HL-60/S4 treated with phorbol 12-myristate 13-acetate at 8.2 ng/mL for 4 days and 3 days (cell line): ENCODE measurements around the gene RASAL2.
"Not testable (repeated sequence)": the region's sequence is repeated elsewhere in the genome, so short reads cannot be mapped to it uniquely, and the experiment has no call there.

ENCODE experiments used
- in situ Hi-C: fragments of 300-500 bp; cut with MboI; formaldehyde crosslinking; loops from 2 replicates; pipeline ENCODE4 v1.15.0; 2022; ENCODE audit warnings: low sequenced_read_pairs

Gene RASAL2

GRCh38 chr1:178273707-178274410 is 180.0 kb downstream of the RASAL2 start:
- in situ Hi-C loops, result no loop called here

- in situ Hi-C loops, result loop anchor here (25.0 kb wide), 1 partner anchor 213 kb away; no protein-coding TSS in a partner anchor
These were observed 181.1 kb downstream of the RASAL2 start for GRCh38 chr1:178275049-178275448.

GRCh38 chr1:178275553-178275952 is 181.6 kb downstream of the RASAL2 start:
- in situ Hi-C loops, result loop anchor here (25.0 kb wide), 1 partner anchor 213 kb away; no protein-coding TSS in a partner anchor

- in situ Hi-C loops, result loop anchor here (25.0 kb wide), 1 partner anchor 216 kb away; no protein-coding TSS in a partner anchor
These were observed 184.1 kb downstream of the RASAL2 start for GRCh38 chr1:178277793-178278530.

GRCh38 chr1:178278916-178279686 is 185.2 kb downstream of the RASAL2 start:
- in situ Hi-C loops, result loop anchor here (25.0 kb wide), 1 partner anchor 217 kb away; no protein-coding TSS in a partner anchor

- in situ Hi-C loops, result loop anchor here (25.0 kb wide), 1 partner anchor 221 kb away; no protein-coding TSS in a partner anchor
These were observed 189.1 kb downstream of the RASAL2 start for GRCh38 chr1:178282949-178283367.

- in situ Hi-C loops, result loop anchor here (25.0 kb wide), 1 partner anchor 221 kb away; no protein-coding TSS in a partner anchor
These were observed 189.5 kb downstream of the RASAL2 start for GRCh38 chr1:178283409-178283808.

- in situ Hi-C loops, result loop anchor here (25.0 kb wide), 1 partner anchor 222 kb away; no protein-coding TSS in a partner anchor
These were observed 190.2 kb downstream of the RASAL2 start for GRCh38 chr1:178284058-178284457.

- in situ Hi-C loops, result loop anchor here (25.0 kb wide), 1 partner anchor 229 kb away; no protein-coding TSS in a partner anchor
These were observed 197.3 kb downstream of the RASAL2 start for GRCh38 chr1:178291166-178291565.

GRCh38 chr1:178294654-178295053 is 200.8 kb downstream of the RASAL2 start:
- in situ Hi-C loops, result loop anchor here (25.0 kb wide), 1 partner anchor 232 kb away; no protein-coding TSS in a partner anchor

GRCh38 chr1:178300352-178300699 is 206.4 kb downstream of the RASAL2 start:
- in situ Hi-C loops, result no loop called here

- in situ Hi-C loops, result no loop called here
These were observed 207.2 kb downstream of the RASAL2 start for GRCh38 chr1:178301141-178301540.

- in situ Hi-C loops, result no loop called here
These were observed 213.4 kb downstream of the RASAL2 start for GRCh38 chr1:178307264-178307663.

GRCh38 chr1:178308438-178308837 is 214.5 kb downstream of the RASAL2 start:
- in situ Hi-C loops, result no loop called here

- in situ Hi-C loops, result no loop called here
These were observed 216.8 kb downstream of the RASAL2 start for GRCh38 chr1:178310685-178311105.

GRCh38 chr1:178311164-178311563 is 217.3 kb downstream of the RASAL2 start:
- in situ Hi-C loops, result no loop called here

GRCh38 chr1:178320280-178320982 is 226.5 kb downstream of the RASAL2 start:
- in situ Hi-C loops, result not testable (repeated sequence)

- in situ Hi-C loops, result no loop called here
These were observed 229.2 kb downstream of the RASAL2 start for GRCh38 chr1:178323067-178323466.

- in situ Hi-C loops, result no loop called here
These were observed 230.1 kb downstream of the RASAL2 start for GRCh38 chr1:178324003-178324402.

GRCh38 chr1:178328728-178329127 is 234.8 kb downstream of the RASAL2 start:
- in situ Hi-C loops, result no loop called here
